Caco-2 (cell line): Measurements from ENCODE around the gene FBXL16. TPM values are rescaled to one million over a fixed set of nuclear protein-coding genes. Genes with fewer than 3 reads are reported as not detected.

Experiments used
- BruUV-seq: library from RNA; stranded (reverse); fragments of 400-500 nt; replicated peaks from 2 replicates; lab custom pipeline; 2021; lab: Mats Ljungman, UMichigan
- CTCF ChIA-PET: fragments of 300-600 bp; sonication (Branson Sonifier 250); formaldehyde crosslinking; loops from one replicate; lab custom pipeline; 2022; ENCODE audit warnings: antibody characterized with exemption; lab: Charles Lee
- POLR2A ChIA-PET: fragments of 300-600 bp; sonication (Branson Sonifier 250); formaldehyde crosslinking; loops from one replicate; lab custom pipeline; 2022; ENCODE audit warnings: antibody characterized with exemption; lab: Charles Lee
- DNase-seq, 2 experiments: peaks; one replicate each; pipeline versions ENCODE4 v3.0.0 to v3.0.0-alpha.2; 2020 to 2022
- H3K27me3 ChIP-seq: replicated peaks from 2 replicates; pipeline ENCODE4 v1.6.0; 2011; ENCODE audit warnings: low read length; ENCODE audit not compliant: control insufficient read depth, insufficient read depth
- H3K36me3 ChIP-seq: 2 replicates; pipeline ENCODE4 v1.5.1; 2011; ENCODE audit warnings: low read length; ENCODE audit not compliant: control insufficient read depth, insufficient read depth
- H3K4me1 ChIP-seq: fragments of 250-450 bp; sonication (Bioruptor Pico); 2 replicates; pipeline ENCODE4 v1.5.1; 2020; ENCODE audit warnings: mild to moderate bottlenecking
- H3K4me3 ChIP-seq: 2 replicates; pipeline ENCODE4 v1.5.1; 2011; ENCODE audit warnings: low read depth, mild to moderate bottlenecking, control low read depth, low read length
- H3K9me3 ChIP-seq: fragments of 250-450 bp; sonication (Bioruptor Pico); 2 replicates; pipeline ENCODE4 v1.5.1; 2020; ENCODE audit warnings: mild to moderate bottlenecking, moderate library complexity
- H3K27ac Mint-ChIP-seq: one replicate; pipeline ENCODE4 v1.8.0; 2022; ENCODE audit warnings: mixed read lengths; ENCODE audit not compliant: unreplicated experiment
- H3K27me3 Mint-ChIP-seq: one replicate; pipeline ENCODE4 v1.8.0; 2022; ENCODE audit warnings: mixed read lengths; ENCODE audit not compliant: insufficient read depth, unreplicated experiment
- H3K36me3 Mint-ChIP-seq: one replicate; pipeline ENCODE4 v1.8.0; 2022; ENCODE audit warnings: mild to moderate bottlenecking, mixed read lengths; ENCODE audit not compliant: insufficient read depth, unreplicated experiment
- H3K4me1 Mint-ChIP-seq: one replicate; pipeline ENCODE4 v1.8.0; 2022; ENCODE audit warnings: low read depth, mixed read lengths; ENCODE audit not compliant: unreplicated experiment
- H3K4me3 Mint-ChIP-seq: one replicate; pipeline ENCODE4 v1.8.0; 2022; ENCODE audit warnings: mild to moderate bottlenecking, moderate library complexity, mixed read lengths; ENCODE audit not compliant: unreplicated experiment
- H3K9me3 Mint-ChIP-seq: one replicate; pipeline ENCODE4 v1.8.0; 2022; ENCODE audit warnings: mixed read lengths; ENCODE audit not compliant: unreplicated experiment
- intact Hi-C: fragments of 100-400 bp; cut with micrococcal nuclease; formaldehyde crosslinking; loops from one replicate; pipeline ENCODE4 v1.10.0; 2022; ENCODE audit not compliant: unreplicated experiment
- total RNA-seq: library from RNA; stranded (reverse); gene quantifications from 2 replicates; pipeline ENCODE4 v1.2.3, GENCODE V29; 2022
- TF ChIP-seq, protein P1 (sequence below), 2 experiments: fragments of 200-600 bp in 1 of 2; IDR thresholded peaks; 1 replicate in 1 of 2; 2 replicates in 1 of 2; pipeline versions ENCODE4 v1.5.1 to v1.8.0; 2011 to 2022; ENCODE audit warnings: antibody characterized with exemption in 1 of 2, control low read depth in 1 of 2, inconsistent platforms in 1 of 2, low read depth in 1 of 2, low read length in 1 of 2, mild to moderate bottlenecking in 1 of 2, moderate library complexity in 1 of 2; ENCODE audit not compliant: insufficient read depth in 1 of 2, severe bottlenecking in 1 of 2, unreplicated experiment in 1 of 2

Gene FBXL16
- total RNA-seq, 1 experiment from 2014 or later = 10.5 TPM

DNA sequence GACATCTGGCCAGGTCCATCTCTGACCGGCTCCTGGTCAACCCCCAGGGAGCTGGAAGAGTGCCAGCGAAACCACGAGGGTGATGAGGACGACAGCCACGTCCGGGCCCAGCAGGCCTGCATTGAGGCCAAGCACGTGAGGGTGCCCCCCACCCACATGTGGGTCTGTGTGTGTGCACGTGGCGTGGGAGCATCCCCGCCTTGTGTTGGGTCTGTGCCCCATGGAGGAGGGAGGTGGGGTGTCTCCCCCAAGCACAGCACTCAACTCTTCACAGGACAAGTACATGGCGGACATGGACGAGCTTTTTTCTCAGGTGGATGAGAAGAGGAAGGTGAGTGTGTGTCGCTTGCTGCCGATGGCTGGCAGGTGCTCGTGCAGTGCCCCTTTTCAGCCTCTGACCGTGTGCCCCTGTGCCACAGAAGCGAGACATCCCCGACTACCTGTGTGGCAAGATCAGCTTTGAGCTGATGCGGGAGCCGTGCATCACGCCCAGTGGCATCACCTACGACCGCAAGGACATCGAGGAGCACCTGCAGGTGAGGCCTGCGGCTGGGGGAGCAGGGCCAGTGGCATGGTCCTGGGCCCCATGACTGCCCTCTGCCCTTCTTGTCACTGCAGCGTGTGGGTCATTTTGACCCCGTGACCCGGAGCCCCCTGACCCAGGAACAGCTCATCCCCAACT, 23.7 kb downstream of the FBXL16 start:
- BruUV-seq = TSS peak; percentile 70
- Histone ChIP-seq H3K27me3 (no peaks in the 10 kb centered on the region), H3K36me3 (0 out of 2 replicates have a peak, but pooled peaks cover 4% of the 10 kb centered on the region), H3K4me3 (no peak overlapping the region; the same call in 1 of the 2 replicates), H3K9me3 (no peaks in the 10 kb centered on the region), H3K4me1 (peaks cover 37% of the 10 kb centered on the region)
- H3K36me3 Mint-ChIP-seq = peaks cover 66% of the 10 kb centered on the region
- H3K27me3 Mint-ChIP-seq = no peaks in the 10 kb centered on the region
- ChIA-PET CTCF (no interaction called here), POLR2A (interaction anchor here (0.5 kb wide), 1 partner anchor 28 kb away, joined by 7 read pairs; no protein-coding TSS in a partner anchor)
- intact Hi-C loops = no loop called here
- H3K4me3 Mint-ChIP-seq = peak overlapping the region; percentile 79
- TF ChIP-seq, protein P1, sequence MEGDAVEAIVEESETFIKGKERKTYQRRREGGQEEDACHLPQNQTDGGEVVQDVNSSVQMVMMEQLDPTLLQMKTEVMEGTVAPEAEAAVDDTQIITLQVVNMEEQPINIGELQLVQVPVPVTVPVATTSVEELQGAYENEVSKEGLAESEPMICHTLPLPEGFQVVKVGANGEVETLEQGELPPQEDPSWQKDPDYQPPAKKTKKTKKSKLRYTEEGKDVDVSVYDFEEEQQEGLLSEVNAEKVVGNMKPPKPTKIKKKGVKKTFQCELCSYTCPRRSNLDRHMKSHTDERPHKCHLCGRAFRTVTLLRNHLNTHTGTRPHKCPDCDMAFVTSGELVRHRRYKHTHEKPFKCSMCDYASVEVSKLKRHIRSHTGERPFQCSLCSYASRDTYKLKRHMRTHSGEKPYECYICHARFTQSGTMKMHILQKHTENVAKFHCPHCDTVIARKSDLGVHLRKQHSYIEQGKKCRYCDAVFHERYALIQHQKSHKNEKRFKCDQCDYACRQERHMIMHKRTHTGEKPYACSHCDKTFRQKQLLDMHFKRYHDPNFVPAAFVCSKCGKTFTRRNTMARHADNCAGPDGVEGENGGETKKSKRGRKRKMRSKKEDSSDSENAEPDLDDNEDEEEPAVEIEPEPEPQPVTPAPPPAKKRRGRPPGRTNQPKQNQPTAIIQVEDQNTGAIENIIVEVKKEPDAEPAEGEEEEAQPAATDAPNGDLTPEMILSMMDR (IDR thresholded peaks at IDR 0.05; ENCODE audit: insufficient read depth in 1 of 2, low read depth in 1 of 2, low read length in 1 of 2, severe bottlenecking in 1 of 2, unreplicated experiment in 1 of 2) = no peak
- no peak for DNase-seq
- H3K9me3 Mint-ChIP-seq = no peaks in the 10 kb centered on the region
- H3K4me1 Mint-ChIP-seq = no peaks in the 10 kb centered on the region
- H3K27ac Mint-ChIP-seq = peak overlapping the region; percentile 16

DNA sequence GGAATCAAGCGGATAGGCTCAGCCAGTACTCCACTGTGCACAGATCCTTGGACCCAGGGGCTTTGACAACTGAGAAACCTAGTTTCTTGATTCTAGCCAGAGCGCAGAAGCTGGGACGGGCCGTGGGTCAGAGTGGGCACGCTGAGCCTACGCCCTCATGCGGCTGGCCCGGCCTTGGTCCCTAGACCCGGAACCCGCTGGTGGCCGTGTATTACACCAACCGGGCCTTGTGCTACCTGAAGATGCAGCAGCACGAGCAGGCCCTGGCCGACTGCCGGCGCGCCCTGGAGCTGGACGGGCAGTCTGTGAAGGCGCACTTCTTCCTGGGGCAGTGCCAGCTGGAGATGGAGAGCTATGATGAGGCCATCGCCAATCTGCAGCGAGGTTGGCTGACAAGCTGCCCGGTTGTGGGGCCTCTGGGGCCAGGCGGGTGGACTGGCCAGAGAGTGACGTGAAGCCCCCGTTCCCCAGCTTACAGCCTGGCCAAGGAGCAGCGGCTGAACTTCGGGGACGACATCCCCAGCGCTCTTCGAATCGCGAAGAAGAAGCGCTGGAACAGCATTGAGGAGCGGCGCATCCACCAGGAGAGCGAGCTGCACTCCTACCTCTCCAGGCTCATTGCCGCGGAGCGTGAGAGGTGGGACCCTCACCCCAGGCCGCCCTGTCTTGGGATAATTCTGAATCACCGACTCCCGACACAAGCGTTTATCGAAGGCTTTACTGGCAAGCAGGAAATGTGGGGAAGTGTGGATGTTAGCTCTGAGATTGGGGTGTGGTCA, 24.4 kb downstream of the FBXL16 start:
- no peak for DNase-seq
- H3K4me1 Mint-ChIP-seq = no peaks in the 10 kb centered on the region
- peak overlapping the region; percentile 79 for H3K4me3 Mint-ChIP-seq
- Histone ChIP-seq H3K27me3 (no peaks in the 10 kb centered on the region), H3K9me3 (no peaks in the 10 kb centered on the region), H3K4me3 (peak overlapping the region; percentile 51), H3K4me1 (peaks cover 35% of the 10 kb centered on the region), H3K36me3 (0 out of 2 replicates have a peak, but pooled peaks cover 4% of the 10 kb centered on the region)
- TF ChIP-seq, protein P1 (IDR thresholded peaks at IDR 0.05; ENCODE audit: insufficient read depth in 1 of 2, low read depth in 1 of 2, low read length in 1 of 2, severe bottlenecking in 1 of 2, unreplicated experiment in 1 of 2) = no peak
- intact Hi-C loops = no loop called here
- H3K9me3 Mint-ChIP-seq = no peaks in the 10 kb centered on the region
- ChIA-PET POLR2A (interaction anchor here (1.2 to 1.5 kb wide), 2 partner anchors 9 to 14 kb away, joined by 6 to 10 read pairs; partner anchors contain the start of gene WDR24), CTCF (interaction anchor here (0.8 kb wide), 1 partner anchor 88 kb away, joined by 3 read pairs; no protein-coding TSS in a partner anchor)
- peaks cover 66% of the 10 kb centered on the region for H3K36me3 Mint-ChIP-seq
- peak overlapping the region; percentile 16 for H3K27ac Mint-ChIP-seq
- BruUV-seq = no TSS peak
- no peaks in the 10 kb centered on the region for H3K27me3 Mint-ChIP-seq

DNA sequence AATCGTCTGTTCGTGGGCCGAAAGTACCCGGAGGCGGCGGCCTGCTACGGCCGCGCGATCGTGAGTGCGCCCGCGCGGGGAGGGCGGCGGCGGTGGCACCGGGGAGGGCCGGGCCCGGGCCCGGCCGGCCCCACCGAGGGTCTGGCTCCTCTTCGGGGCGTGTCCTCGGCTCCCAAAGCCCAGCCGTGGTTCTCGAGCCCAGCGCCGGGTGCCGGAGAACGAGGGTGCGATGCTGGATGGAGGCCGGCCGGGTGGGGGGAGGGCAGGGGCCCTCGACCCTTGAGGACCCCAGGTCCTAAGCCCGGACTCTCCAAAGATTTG, 25.0 kb downstream of the FBXL16 start:
- TF ChIP-seq, protein P1 (IDR thresholded peaks at IDR 0.05; ENCODE audit: insufficient read depth in 1 of 2, low read depth in 1 of 2, low read length in 1 of 2, severe bottlenecking in 1 of 2, unreplicated experiment in 1 of 2) = no peak
- H3K4me1 ChIP-seq = peaks cover 30% of the 10 kb centered on the region
- CTCF ChIA-PET = interaction anchor here (0.6 to 0.8 kb wide), 4 partner anchors 10 to 341 kb away, joined by 3 to 5 read pairs (median 3); no protein-coding TSS in a partner anchor
- no peaks in the 10 kb centered on the region for H3K27me3 ChIP-seq
- peak overlapping the region; percentile 51 for H3K4me3 ChIP-seq
- DNase-seq = no peak
- Mint-ChIP-seq H3K4me1 (no peaks in the 10 kb centered on the region), H3K4me3 (peak overlapping the region; percentile 79), H3K27ac (no peak overlapping the region), H3K9me3 (no peaks in the 10 kb centered on the region), H3K27me3 (no peaks in the 10 kb centered on the region), H3K36me3 (peaks cover 60% of the 10 kb centered on the region)
- H3K36me3 ChIP-seq = 0 out of 2 replicates have a peak, but pooled peaks cover 4% of the 10 kb centered on the region
- no peaks in the 10 kb centered on the region for H3K9me3 ChIP-seq
- no TSS peak for BruUV-seq
- intact Hi-C loops = no loop called here
- POLR2A ChIA-PET = interaction anchor here (1.2 to 1.5 kb wide), 2 partner anchors 9 to 15 kb away, joined by 6 to 10 read pairs; partner anchors contain the start of gene WDR24
